HL-60 (cell line): ENCODE data around the gene MCM7.

Source experiments
- CTCF ChIP-seq: IDR thresholded peaks from one replicate; pipeline ENCODE4 v1.5.1; 2011; ENCODE audit warnings: low read length, control low read depth, inconsistent platforms; ENCODE audit not compliant: insufficient read depth
- GABPA ChIP-seq: IDR thresholded peaks from 2 replicates; pipeline ENCODE4 v1.6.1; 2012; ENCODE audit warnings: low read depth
- POLR2AphosphoS5 ChIP-seq: IDR thresholded peaks from 2 replicates; pipeline ENCODE4 v1.6.1; 2012; ENCODE audit warnings: low read depth
- REST ChIP-seq: IDR thresholded peaks from 2 replicates; pipeline ENCODE4 v1.6.1; 2012; ENCODE audit warnings: low read depth; ENCODE audit not compliant: insufficient replicate concordance
- SPI1 ChIP-seq: IDR thresholded peaks from 2 replicates; pipeline ENCODE4 v1.6.1; 2012; ENCODE audit warnings: low read depth, mild to moderate bottlenecking, borderline replicate concordance

GRCh38 chr7:100079024-100079560, 22.1 kb downstream of the MCM7 start:
- TF ChIP-seq POLR2AphosphoS5 (no peak), CTCF (no peak), SPI1 (no peak), GABPA (no peak), REST (no peak)
